ENCODE results near the gene ATG4C.
"Not testable (repeated sequence)": the region's sequence is repeated elsewhere in the genome, so short reads cannot be mapped to it uniquely, and the experiment has no call there.

The ATG4C gene

GRCh38 chr1:62753031-62753965 lies 30.6 kb upstream of the ATG4C start:
- no peak for TF ChIP-seq CTCF (IDR thresholded peaks at IDR 0.05; ENCODE audit: low read depth, low read length)
- DNase-seq (ENCODE audit: extremely low read depth, low read depth): no peak

- not testable (repeated sequence) for DNase-seq (ENCODE audit: extremely low read depth, low read depth)
Measured at GRCh38 chr1:62754938-62755337, 29.0 kb upstream of the ATG4C start.

GRCh38 chr1:62756255-62756884 lies 27.6 kb upstream of the ATG4C start:
- not testable (repeated sequence) for DNase-seq (ENCODE audit: extremely low read depth, low read depth)

GRCh38 chr1:62759232-62759875 lies 24.6 kb upstream of the ATG4C start:
- DNase-seq (ENCODE audit: extremely low read depth, low read depth): not testable (repeated sequence)

GRCh38 chr1:62760021-62760782 lies 23.7 kb upstream of the ATG4C start:
- not testable (repeated sequence) for DNase-seq (ENCODE audit: extremely low read depth, low read depth)

- DNase-seq (ENCODE audit: extremely low read depth, low read depth): not testable (repeated sequence)
Measured at GRCh38 chr1:62761223-62761870, 22.6 kb upstream of the ATG4C start.

- not testable (repeated sequence) for DNase-seq (ENCODE audit: extremely low read depth, low read depth)
Measured at GRCh38 chr1:62762027-62762426, 21.9 kb upstream of the ATG4C start.

- TF ChIP-seq CTCF (IDR thresholded peaks at IDR 0.05; ENCODE audit: low read depth, low read length): no peak
- no peak for DNase-seq (ENCODE audit: extremely low read depth, low read depth)
Measured at GRCh38 chr1:62765981-62766380, 18.0 kb upstream of the ATG4C start.

- DNase-seq (ENCODE audit: extremely low read depth, low read depth): not testable (repeated sequence)
Measured at GRCh38 chr1:62768551-62768950, 15.4 kb upstream of the ATG4C start.

GRCh38 chr1:62772607-62773295 lies 11.2 kb upstream of the ATG4C start:
- DNase-seq (ENCODE audit: extremely low read depth, low read depth): no peak
- TF ChIP-seq CTCF (IDR thresholded peaks at IDR 0.05; ENCODE audit: low read depth, low read length): no peak

Measured in AG09319 (cell line).